SU-DHL-6 (cell line): ENCODE data around the gene SLF2.

Experiments used
- H2AFZ ChIP-seq: fragments of 200-600 bp; sonication (generic); 2 replicates; pipeline ENCODE4 v1.6.1; 2014; ENCODE audit warnings: low read depth, mild to moderate bottlenecking, moderate library complexity, mixed read lengths, antibody characterized with exemption, low read length; ENCODE audit not compliant: severe bottlenecking
- H3F3A ChIP-seq: fragments of 200-600 bp; shearing (Covaris generic); 2 replicates; pipeline ENCODE4 v1.6.0; 2016; ENCODE audit warnings: antibody characterized with exemption, mild to moderate bottlenecking; ENCODE audit not compliant: insufficient read depth
- H3K27ac ChIP-seq: fragments of 200-600 bp; sonication (generic); 2 replicates; pipeline ENCODE4 v1.5.1; 2016; ENCODE audit warnings: low read depth, mild to moderate bottlenecking, low read length, moderate library complexity, mixed read lengths
- H3K27me3 ChIP-seq: fragments of 200-600 bp; sonication (generic), shearing (Covaris generic); 2 replicates; pipeline ENCODE4 v1.6.0; 2014; ENCODE audit warnings: mild to moderate bottlenecking, low read length
- H3K36me3 ChIP-seq: fragments of 200-600 bp; sonication (generic); 2 replicates; pipeline ENCODE4 v1.6.1; 2014; ENCODE audit warnings: mild to moderate bottlenecking, low read length, mixed read lengths
- H3K4me2 ChIP-seq: fragments of 300-600, 200-600 bp; shearing (Covaris generic), sonication (generic); 2 replicates; pipeline ENCODE4 v1.6.0; 2014; ENCODE audit warnings: low read length, low read depth, mild to moderate bottlenecking; ENCODE audit not compliant: poor library complexity, severe bottlenecking
- H3K4me3 ChIP-seq: fragments of 200-600 bp; sonication (generic); 2 replicates; pipeline ENCODE4 v1.5.1; 2014; ENCODE audit warnings: antibody characterized with exemption, low read length, mild to moderate bottlenecking, mixed read lengths; ENCODE audit not compliant: insufficient read depth, poor library complexity, severe bottlenecking
- H3K79me2 ChIP-seq: fragments of 200-600 bp; sonication (generic); 2 replicates; pipeline ENCODE4 v1.6.1; 2014; ENCODE audit warnings: mild to moderate bottlenecking, low read length, moderate library complexity; ENCODE audit not compliant: insufficient read depth
- H3K9ac ChIP-seq: fragments of 200-600 bp; sonication (generic); 2 replicates; pipeline ENCODE4 v1.7.0; 2014; ENCODE audit warnings: mild to moderate bottlenecking, low read length
- H3K9me2 ChIP-seq: fragments of 200-600 bp; sonication (generic); replicated peaks from 2 replicates; pipeline ENCODE4 v1.6.1; 2014; ENCODE audit warnings: low read length; ENCODE audit not compliant: insufficient read depth
- H3K9me3 ChIP-seq: fragments of 200-600 bp; sonication (generic); 2 replicates; pipeline ENCODE4 v1.6.1; 2014; ENCODE audit warnings: low read length, mixed read lengths; ENCODE audit not compliant: insufficient read depth
- H4K20me1 ChIP-seq: fragments of 200-600 bp; sonication (generic); 2 replicates; pipeline ENCODE4 v1.6.1; 2014; ENCODE audit warnings: low read depth, mild to moderate bottlenecking, antibody characterized with exemption, low read length, moderate library complexity, mixed read lengths
- EZH2phosphoT487 ChIP-seq: fragments of 200-600 bp; sonication (generic), shearing (Covaris generic); conservative IDR thresholded peaks from 2 replicates; pipeline ENCODE4 v1.6.1; 2018; ENCODE audit warnings: mild to moderate bottlenecking, antibody characterized with exemption, low read length, moderate library complexity, mixed read lengths
- TF ChIP-seq, protein P1 (sequence below): fragments of 200-600 bp; sonication (generic); IDR thresholded peaks from one replicate; pipeline ENCODE4 v1.5.1; 2017; ENCODE audit warnings: antibody characterized with exemption, mild to moderate bottlenecking, low read length, moderate library complexity; ENCODE audit not compliant: insufficient read depth, poor library complexity, severe bottlenecking

Gene SLF2

DNA sequence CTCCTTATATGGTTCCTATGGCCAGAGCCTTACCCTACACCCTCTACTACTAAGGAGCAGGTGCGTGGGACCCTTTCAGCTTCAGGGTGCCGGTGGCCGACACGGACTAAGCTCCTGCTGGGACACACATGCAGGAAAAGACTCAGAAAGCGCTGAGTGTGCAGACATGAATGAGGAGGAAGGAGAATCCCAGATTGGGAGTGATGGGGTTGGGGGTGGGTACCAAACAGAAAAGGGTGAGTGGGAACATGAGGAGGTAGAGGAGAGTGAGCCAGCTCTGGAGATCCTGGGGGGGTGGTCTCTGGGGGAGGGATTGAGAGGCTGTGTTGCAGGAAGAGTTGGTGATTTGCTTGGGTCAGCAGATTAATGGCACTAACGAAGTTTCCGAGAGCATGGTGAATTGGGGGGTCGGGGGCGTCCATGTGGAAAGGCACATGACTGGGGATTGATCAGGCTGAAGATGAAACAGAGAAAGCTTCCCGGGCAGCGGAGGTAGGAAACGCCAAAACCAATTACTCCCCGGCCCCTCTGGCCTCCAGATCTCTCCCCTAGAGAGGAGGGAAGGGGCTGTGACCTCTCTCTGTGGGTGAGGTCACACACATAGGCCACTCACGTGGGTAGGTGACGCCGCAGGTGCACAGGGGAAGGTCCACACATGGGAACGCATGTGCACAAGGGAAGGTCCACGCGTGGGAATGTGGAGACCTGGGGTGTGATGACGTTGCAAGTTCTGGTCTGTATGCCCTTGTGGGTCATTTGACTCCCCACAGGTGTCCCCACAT lies 37.9 kb upstream of the SLF2 start:
- H3K4me3 ChIP-seq: no peak overlapping the region
- no peaks in the 10 kb centered on the region for H3F3A ChIP-seq
- H3K4me2 ChIP-seq: no peak overlapping the region
- no peak for TF ChIP-seq EZH2phosphoT487
- TF ChIP-seq, protein P1, sequence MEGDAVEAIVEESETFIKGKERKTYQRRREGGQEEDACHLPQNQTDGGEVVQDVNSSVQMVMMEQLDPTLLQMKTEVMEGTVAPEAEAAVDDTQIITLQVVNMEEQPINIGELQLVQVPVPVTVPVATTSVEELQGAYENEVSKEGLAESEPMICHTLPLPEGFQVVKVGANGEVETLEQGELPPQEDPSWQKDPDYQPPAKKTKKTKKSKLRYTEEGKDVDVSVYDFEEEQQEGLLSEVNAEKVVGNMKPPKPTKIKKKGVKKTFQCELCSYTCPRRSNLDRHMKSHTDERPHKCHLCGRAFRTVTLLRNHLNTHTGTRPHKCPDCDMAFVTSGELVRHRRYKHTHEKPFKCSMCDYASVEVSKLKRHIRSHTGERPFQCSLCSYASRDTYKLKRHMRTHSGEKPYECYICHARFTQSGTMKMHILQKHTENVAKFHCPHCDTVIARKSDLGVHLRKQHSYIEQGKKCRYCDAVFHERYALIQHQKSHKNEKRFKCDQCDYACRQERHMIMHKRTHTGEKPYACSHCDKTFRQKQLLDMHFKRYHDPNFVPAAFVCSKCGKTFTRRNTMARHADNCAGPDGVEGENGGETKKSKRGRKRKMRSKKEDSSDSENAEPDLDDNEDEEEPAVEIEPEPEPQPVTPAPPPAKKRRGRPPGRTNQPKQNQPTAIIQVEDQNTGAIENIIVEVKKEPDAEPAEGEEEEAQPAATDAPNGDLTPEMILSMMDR: no peak
- H2AFZ ChIP-seq: no peak overlapping the region
- no peak overlapping the region for H3K9ac ChIP-seq
- H3K36me3 ChIP-seq: no peaks in the 10 kb centered on the region
- no peaks in the 10 kb centered on the region for H3K79me2 ChIP-seq
- H3K9me2 ChIP-seq: no peaks in the 10 kb centered on the region
- no peaks in the 10 kb centered on the region for H3K9me3 ChIP-seq
- no peak overlapping the region for H3K27ac ChIP-seq
- no peaks in the 10 kb centered on the region for H3K27me3 ChIP-seq
- no peaks in the 10 kb centered on the region for H4K20me1 ChIP-seq

DNA sequence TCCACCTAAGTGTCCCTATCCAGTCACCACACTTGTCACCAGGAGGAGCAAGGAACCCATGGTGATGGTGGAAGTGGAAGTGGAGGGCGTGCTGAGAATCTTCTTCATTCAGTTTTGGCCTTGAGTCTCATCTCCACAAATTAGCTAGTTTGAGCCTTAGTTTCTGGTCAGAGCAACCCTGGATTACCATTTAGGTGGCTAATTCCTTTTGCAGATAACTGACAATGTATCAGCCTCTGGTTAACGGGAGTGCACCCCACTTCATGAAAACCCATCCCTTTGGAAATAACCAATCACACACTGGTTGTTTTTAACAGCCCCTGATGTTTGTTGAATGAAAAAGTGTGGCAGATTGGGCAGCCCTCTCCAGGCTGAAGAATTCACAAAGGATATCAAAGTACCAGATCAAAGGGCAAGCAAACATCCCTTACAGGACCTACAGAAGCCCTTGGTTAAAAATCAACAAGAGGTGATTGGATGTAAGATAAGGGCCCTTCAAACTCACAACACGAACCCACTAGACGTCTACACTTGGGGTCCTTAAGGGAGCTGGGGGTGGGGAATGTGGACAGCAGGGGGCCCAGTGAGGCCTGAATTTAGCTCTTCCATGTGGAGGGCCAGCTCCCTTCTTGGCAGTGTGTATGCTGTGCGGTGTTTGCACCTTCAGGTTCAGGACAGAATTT lies 37.1 kb upstream of the SLF2 start:
- Histone ChIP-seq H3K79me2 (no peaks in the 10 kb centered on the region), H3K9me3 (no peaks in the 10 kb centered on the region), H3K27ac (no peak overlapping the region), H3K9me2 (no peaks in the 10 kb centered on the region), H3K4me3 (no peak overlapping the region), H3K4me2 (no peak overlapping the region), H3K36me3 (no peaks in the 10 kb centered on the region), H4K20me1 (no peaks in the 10 kb centered on the region), H3K27me3 (no peaks in the 10 kb centered on the region), H3K9ac (no peak overlapping the region), H3F3A (no peaks in the 10 kb centered on the region), H2AFZ (no peak overlapping the region)
- TF ChIP-seq, protein P1: no peak
- TF ChIP-seq EZH2phosphoT487: no peak

DNA sequence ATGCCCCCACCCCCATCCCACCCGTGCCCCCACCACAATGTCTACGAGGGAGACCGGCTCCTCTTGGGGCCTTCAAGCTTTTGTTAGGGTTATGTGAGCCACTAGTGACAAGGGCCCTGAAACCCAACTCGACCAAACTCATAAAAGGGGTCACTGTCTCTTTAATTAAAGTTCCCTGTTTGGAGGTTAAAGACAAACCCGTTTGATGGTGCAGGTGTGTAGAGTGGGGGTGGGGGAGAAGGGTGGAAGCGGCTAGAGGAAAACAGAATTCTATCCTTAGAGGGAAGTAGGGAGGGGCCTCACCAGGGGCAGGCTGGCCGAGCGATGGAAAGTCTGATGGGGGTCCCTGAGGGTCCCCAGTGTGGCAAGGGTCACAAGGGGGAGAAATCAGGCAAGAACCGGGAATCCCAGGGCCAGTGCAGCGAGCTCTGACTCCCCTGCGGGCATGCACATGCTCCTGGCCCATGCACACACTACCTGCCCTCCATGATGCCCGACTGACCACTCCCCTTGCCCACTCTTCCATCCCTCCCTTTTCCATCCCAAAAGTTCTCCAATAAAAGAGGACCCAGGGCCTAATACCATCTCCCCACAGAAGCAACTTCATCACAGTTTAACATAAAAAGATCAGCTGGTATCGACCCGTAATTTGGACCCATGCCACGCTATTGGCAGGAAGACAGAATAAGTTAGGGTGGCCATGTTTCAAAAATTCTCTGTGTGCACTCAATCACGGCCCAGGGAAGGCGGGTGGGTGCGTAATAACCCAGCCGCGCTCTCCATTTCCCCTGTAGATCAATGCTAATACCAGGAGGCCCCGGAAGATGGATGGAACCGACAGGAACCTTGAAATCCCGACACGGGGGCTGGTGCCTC lies 35.9 kb upstream of the SLF2 start:
- Histone ChIP-seq H3K4me3 (no peak overlapping the region), H3K36me3 (no peaks in the 10 kb centered on the region), H3K27me3 (no peaks in the 10 kb centered on the region), H3K9me3 (no peaks in the 10 kb centered on the region), H3K9me2 (no peaks in the 10 kb centered on the region), H3K4me2 (no peak overlapping the region), H3K9ac (no peak overlapping the region), H3K27ac (no peak overlapping the region), H4K20me1 (no peaks in the 10 kb centered on the region), H3K79me2 (no peaks in the 10 kb centered on the region), H3F3A (no peaks in the 10 kb centered on the region), H2AFZ (no peak overlapping the region)
- TF ChIP-seq, protein P1: no peak
- no peak for TF ChIP-seq EZH2phosphoT487
